H9 (cell line): ENCODE data around the gene ATP6AP1. TPM values are rescaled to one million over a fixed set of nuclear protein-coding genes. Genes with fewer than 3 reads are reported as not detected.
"Not testable (repeated sequence)": the region's sequence is repeated elsewhere in the genome, so short reads cannot be mapped to it uniquely, and the experiment has no call there.

Source experiments
- DNase-seq: peaks from one replicate; pipeline ENCODE4 v3.0.0-alpha.2; 2017
- H2AFZ ChIP-seq: one replicate; pipeline ENCODE4 v1.6.1; 2013; ENCODE audit warnings: mild to moderate bottlenecking, low read length, control low read depth, moderate library complexity
- H2AK5ac ChIP-seq: 2 replicates; pipeline ENCODE4 v1.6.1; 2013; ENCODE audit warnings: low read length, control low read depth, mixed read lengths; ENCODE audit not compliant: insufficient read length
- H2BK120ac ChIP-seq: one replicate; pipeline ENCODE4 v1.6.1; 2013; ENCODE audit warnings: low read depth, mild to moderate bottlenecking, low read length, control low read depth, inconsistent platforms; ENCODE audit not compliant: poor library complexity, severe bottlenecking
- H2BK12ac ChIP-seq: 2 replicates; pipeline ENCODE4 v1.6.1; 2013; ENCODE audit warnings: low read length, control low read depth, mixed read lengths, low read depth; ENCODE audit not compliant: insufficient read length
- H2BK15ac ChIP-seq: 2 replicates; pipeline ENCODE4 v1.6.1; 2013; ENCODE audit warnings: low read depth, low read length, control low read depth
- H2BK20ac ChIP-seq: one replicate; pipeline ENCODE4 v1.6.1; 2013; ENCODE audit warnings: low read depth, mild to moderate bottlenecking, low read length, control low read depth, inconsistent platforms; ENCODE audit not compliant: poor library complexity, severe bottlenecking
- H2BK5ac ChIP-seq: 2 replicates; pipeline ENCODE4 v1.6.1; 2013; ENCODE audit warnings: low read length, control low read depth, mixed read lengths; ENCODE audit not compliant: insufficient read length
- H3K14ac ChIP-seq: 2 replicates; pipeline ENCODE4 v1.6.1; 2013; ENCODE audit warnings: low read length, control low read depth; ENCODE audit not compliant: insufficient read depth
- H3K18ac ChIP-seq: 2 replicates; pipeline ENCODE4 v1.6.1; 2013; ENCODE audit warnings: low read depth, mild to moderate bottlenecking, mixed read lengths, low read length, control low read depth; ENCODE audit not compliant: insufficient read length
- H3K23ac ChIP-seq: 2 replicates; pipeline ENCODE4 v1.6.1; 2013; ENCODE audit warnings: low read length, control low read depth, mixed read lengths, low read depth; ENCODE audit not compliant: insufficient read length
- H3K23me2 ChIP-seq: 2 replicates; pipeline ENCODE4 v1.6.1; 2013; ENCODE audit warnings: low read depth, mild to moderate bottlenecking, mixed read lengths, low read length, control low read depth; ENCODE audit not compliant: insufficient read length, poor library complexity, severe bottlenecking
- H3K27ac ChIP-seq: 2 replicates; pipeline ENCODE4 v1.5.1; 2013; ENCODE audit warnings: low read length, control low read depth, mixed read lengths, low read depth; ENCODE audit not compliant: insufficient read length
- H3K27me3 ChIP-seq: 2 replicates; pipeline ENCODE4 v1.6.1; 2013; ENCODE audit warnings: low read length, control low read depth, inconsistent platforms; ENCODE audit not compliant: insufficient read depth
- H3K4ac ChIP-seq: 2 replicates; pipeline ENCODE4 v1.6.1; 2013; ENCODE audit warnings: low read depth, mild to moderate bottlenecking, control low read depth, inconsistent platforms, low read length, moderate library complexity
- H3K4me1 ChIP-seq: 2 replicates; pipeline ENCODE4 v1.6.1; 2013; ENCODE audit warnings: low read length, control low read depth, inconsistent platforms; ENCODE audit not compliant: insufficient read depth
- H3K4me2 ChIP-seq: 2 replicates; pipeline ENCODE4 v1.6.1; 2013; ENCODE audit warnings: low read length, control low read depth, mixed read lengths; ENCODE audit not compliant: insufficient read length, insufficient read depth
- H3K56ac ChIP-seq: 2 replicates; pipeline ENCODE4 v1.6.1; 2013; ENCODE audit warnings: low read depth, mild to moderate bottlenecking, mixed read lengths, low read length, control low read depth; ENCODE audit not compliant: insufficient read length
- H3K79me1 ChIP-seq: 2 replicates; pipeline ENCODE4 v1.6.1; 2013; ENCODE audit warnings: low read depth, mild to moderate bottlenecking, moderate library complexity, low read length, control low read depth, inconsistent platforms; ENCODE audit not compliant: insufficient read depth, poor library complexity, severe bottlenecking
- H3K79me2 ChIP-seq: 2 replicates; pipeline ENCODE4 v1.6.1; 2013; ENCODE audit warnings: low read length, control low read depth, inconsistent platforms; ENCODE audit not compliant: insufficient read depth
- H3K9ac ChIP-seq: 2 replicates; pipeline ENCODE4 v1.6.1; 2013; ENCODE audit warnings: low read length, control low read depth, mixed read lengths; ENCODE audit not compliant: insufficient read length; ENCODE audit errors: extremely low read depth
- H3K9me3 ChIP-seq: one replicate; pipeline ENCODE4 v1.6.1; 2013; ENCODE audit warnings: low read depth, low read length, inconsistent platforms; ENCODE audit not compliant: control insufficient read depth
- H3T11ph ChIP-seq: one replicate; pipeline ENCODE4 v1.6.1; 2013; ENCODE audit warnings: mild to moderate bottlenecking, low read length, control low read depth, inconsistent platforms
- H4K20me1 ChIP-seq: one replicate; pipeline ENCODE4 v1.6.1; 2013; ENCODE audit not compliant: control insufficient read depth, insufficient read length, insufficient read depth
- H4K5ac ChIP-seq: 2 replicates; pipeline ENCODE4 v1.6.1; 2013; ENCODE audit warnings: low read depth, mild to moderate bottlenecking, mixed read lengths, low read length, control low read depth; ENCODE audit not compliant: insufficient read length
- H4K8ac ChIP-seq: replicated peaks from 2 replicates; pipeline ENCODE4 v1.6.1; 2013; ENCODE audit warnings: low read length, control low read depth, mixed read lengths, low read depth; ENCODE audit not compliant: insufficient read length
- H4K91ac ChIP-seq: 2 replicates; pipeline ENCODE4 v1.6.1; 2013; ENCODE audit warnings: low read depth, mild to moderate bottlenecking, moderate library complexity, mixed read lengths, low read length, control low read depth; ENCODE audit not compliant: insufficient read length
- H3K27ac Mint-ChIP-seq, 3 experiments: 2 replicates in 2 of 3; 3 replicates in 1 of 3; pipeline ENCODE4 v1.8.0; 2020 to 2021; ENCODE audit warnings: mixed read lengths in 3 of 3, mild to moderate bottlenecking in 1 of 3, moderate library complexity in 1 of 3
- H3K27me3 Mint-ChIP-seq: 2 replicates; pipeline ENCODE4 v1.8.0; 2021; ENCODE audit warnings: low read depth, mild to moderate bottlenecking, moderate library complexity, mixed read lengths
- H3K36me3 Mint-ChIP-seq, 3 experiments: 2 replicates in 2 of 3; 3 replicates in 1 of 3; pipeline ENCODE4 v1.8.0; 2020 to 2021; ENCODE audit warnings: low read depth in 3 of 3, mixed read lengths in 3 of 3; ENCODE audit not compliant: insufficient read depth in 1 of 3
- H3K4me1 Mint-ChIP-seq, 2 experiments: 2 replicates each; pipeline ENCODE4 v1.8.0; 2020; ENCODE audit warnings: mixed read lengths in 2 of 2
- H3K4me3 Mint-ChIP-seq, 2 experiments: 2 replicates in 1 of 2; 3 replicates in 1 of 2; pipeline ENCODE4 v1.8.0; 2020 to 2021; ENCODE audit warnings: mild to moderate bottlenecking in 2 of 2, mixed read lengths in 2 of 2, moderate library complexity in 1 of 2
- H3K9me3 Mint-ChIP-seq, 2 experiments: 2 replicates in 1 of 2; 3 replicates in 1 of 2; pipeline ENCODE4 v1.8.0; 2020; ENCODE audit warnings: mild to moderate bottlenecking in 2 of 2, mixed read lengths in 2 of 2, moderate library complexity in 1 of 2
- WGBS: extraction: QIAGEN DNeasy Blood & Tissue Kit; methylation state at CpG from one replicate; pipeline ENCODE4 v1.1.7; 2013; ENCODE audit warnings: missing lambda C conversion rate, low lambda C conversion rate, mixed read lengths; ENCODE audit not compliant: insufficient read length; ENCODE audit errors: extremely low coverage; 5-methylcytosine and 5-hydroxymethylcytosine counted together
- total RNA-seq: library from RNA; stranded (reverse); gene quantifications from 2 replicates; pipeline ENCODE4 v1.2.1, GENCODE V29; 2021

Gene ATP6AP1
- total RNA-seq, 1 experiment from 2014 or later, result 45.6 TPM

DNA sequence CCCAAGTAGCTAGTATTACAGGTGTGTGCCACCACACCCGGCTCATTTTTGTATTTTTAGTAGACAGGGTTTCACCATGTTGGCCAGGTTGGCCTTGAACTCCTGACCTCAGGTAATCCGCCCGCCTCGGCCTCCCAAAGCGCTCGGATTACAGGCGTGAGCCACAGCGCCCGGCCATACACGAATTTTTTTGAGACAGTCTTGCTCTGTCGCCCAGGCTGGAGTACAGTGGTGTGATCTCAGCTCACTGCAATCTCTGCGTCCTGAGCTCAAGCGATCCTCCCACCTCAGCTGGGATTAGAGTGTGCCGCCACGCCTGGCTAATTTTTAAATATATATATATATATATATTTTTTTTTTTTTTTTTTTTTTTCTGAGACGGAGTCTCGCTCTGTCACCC, 32.1 kb upstream of the ATP6AP1 start:
- H2BK12ac ChIP-seq, H2BK15ac ChIP-seq, H2AFZ ChIP-seq, H3K14ac ChIP-seq, H3K27ac Mint-ChIP-seq, H3K18ac ChIP-seq, H3T11ph ChIP-seq, H3K4me1 ChIP-seq, H3K27me3 Mint-ChIP-seq, H3K4me2 ChIP-seq, H2BK120ac ChIP-seq, H3K56ac ChIP-seq, H4K91ac ChIP-seq, H3K9ac ChIP-seq, H3K27me3 ChIP-seq, H4K5ac ChIP-seq, H3K4ac ChIP-seq, DNase-seq, H4K8ac ChIP-seq, H2BK5ac ChIP-seq, H3K79me2 ChIP-seq, H2BK20ac ChIP-seq, H4K20me1 ChIP-seq, H3K27ac ChIP-seq, H3K23ac ChIP-seq, H2AK5ac ChIP-seq, H3K79me1 ChIP-seq: not testable (repeated sequence)
- Mint-ChIP-seq H3K4me3 (peak overlapping the region; percentile 96 to 97; a peak in 3 of 5 replicates), H3K36me3 (peaks cover 30 to 35% (median 30%) of the 10 kb centered on the region in 3 experiments), H3K9me3 (peaks cover 41 to 44% of the 10 kb centered on the region in 2 experiments), H3K4me1 (peaks cover 0 to 15% of the 10 kb centered on the region in 2 experiments; a peak in 2 of 4 replicates)
- Histone ChIP-seq H3K9me3 (peaks cover 22% of the 10 kb centered on the region), H3K23me2 (peaks cover 16% of the 10 kb centered on the region)
- whole genome bisulfite sequencing, result no CpG with 5 or more reads among the region's 17 CpGs
